ENCODE measurements around the gene CFTR. TPM values are rescaled to one million over a fixed set of nuclear protein-coding genes. Genes with fewer than 3 reads are reported as not detected.

Gene CFTR
- total RNA-seq, 1 experiment from 2014 or later, result 0.31 TPM

DNA sequence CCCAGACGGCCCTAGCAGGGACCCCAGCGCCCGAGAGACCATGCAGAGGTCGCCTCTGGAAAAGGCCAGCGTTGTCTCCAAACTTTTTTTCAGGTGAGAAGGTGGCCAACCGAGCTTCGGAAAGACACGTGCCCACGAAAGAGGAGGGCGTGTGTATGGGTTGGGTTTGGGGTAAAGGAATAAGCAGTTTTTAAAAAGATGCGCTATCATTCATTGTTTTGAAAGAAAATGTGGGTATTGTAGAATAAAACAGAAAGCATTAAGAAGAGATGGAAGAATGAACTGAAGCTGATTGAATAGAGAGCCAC lies 184 bp downstream of the CFTR start:
- Histone ChIP-seq H3K27ac (ENCODE audit: low read length) (no peak overlapping the region), H3K9me3 (ENCODE audit: control insufficient read depth, insufficient read depth, low read depth, low read length) (no peaks in the 10 kb centered on the region), H3K36me3 (ENCODE audit: control insufficient read depth, insufficient read depth, low read length) (no peaks in the 10 kb centered on the region; the same call in 1 of the 2 replicates), H3K27me3 (ENCODE audit: control insufficient read depth, insufficient read depth, low read length) (peaks cover 50% of the 10 kb centered on the region), H3K4me1 (ENCODE audit: control insufficient read depth, insufficient read depth, low read length) (peaks cover 6% of the 10 kb centered on the region; the same call in 1 of the 2 replicates), H3K4me3 (ENCODE audit: low read depth in 2 of 2, low read length in 2 of 2) (peak overlapping the region in 1 of 2 experiments; percentile 44; a peak in 1 of 4 replicates)
- no TSS peak for BruUV-seq (replicated peaks)
- ATAC-seq (no peak), DNase-seq (ENCODE audit: low read depth, low spot score) (no peak)
- intact Hi-C loops (cut with micrococcal nuclease; ENCODE audit: unreplicated experiment) (no loop called here), in situ Hi-C loops (cut with HindIII; ENCODE audit: low pct_unique_long_range_greater_than_20kb, low sequenced_read_pairs) (no loop called here)
- POLR2A ChIA-PET, result no interaction called here
- CTCF ChIA-PET, result interaction anchor here (0.7 kb wide), 1 partner anchor 21 kb away, joined by 3 read pairs; no protein-coding TSS in a partner anchor
- TF ChIP-seq REST (IDR thresholded peaks at IDR 0.05; ENCODE audit: insufficient read depth in 1 of 2, low read depth in 2 of 2, low read length in 1 of 2), result no peak
- no peak for TF ChIP-seq SIN3A (IDR thresholded peaks at IDR 0.05; ENCODE audit: borderline replicate concordance, insufficient read depth, low read depth, low read length)
- TF ChIP-seq, protein P1, sequence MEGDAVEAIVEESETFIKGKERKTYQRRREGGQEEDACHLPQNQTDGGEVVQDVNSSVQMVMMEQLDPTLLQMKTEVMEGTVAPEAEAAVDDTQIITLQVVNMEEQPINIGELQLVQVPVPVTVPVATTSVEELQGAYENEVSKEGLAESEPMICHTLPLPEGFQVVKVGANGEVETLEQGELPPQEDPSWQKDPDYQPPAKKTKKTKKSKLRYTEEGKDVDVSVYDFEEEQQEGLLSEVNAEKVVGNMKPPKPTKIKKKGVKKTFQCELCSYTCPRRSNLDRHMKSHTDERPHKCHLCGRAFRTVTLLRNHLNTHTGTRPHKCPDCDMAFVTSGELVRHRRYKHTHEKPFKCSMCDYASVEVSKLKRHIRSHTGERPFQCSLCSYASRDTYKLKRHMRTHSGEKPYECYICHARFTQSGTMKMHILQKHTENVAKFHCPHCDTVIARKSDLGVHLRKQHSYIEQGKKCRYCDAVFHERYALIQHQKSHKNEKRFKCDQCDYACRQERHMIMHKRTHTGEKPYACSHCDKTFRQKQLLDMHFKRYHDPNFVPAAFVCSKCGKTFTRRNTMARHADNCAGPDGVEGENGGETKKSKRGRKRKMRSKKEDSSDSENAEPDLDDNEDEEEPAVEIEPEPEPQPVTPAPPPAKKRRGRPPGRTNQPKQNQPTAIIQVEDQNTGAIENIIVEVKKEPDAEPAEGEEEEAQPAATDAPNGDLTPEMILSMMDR (IDR thresholded peaks at IDR 0.05), result no peak
- no peak for TF ChIP-seq TCF7L2 (IDR thresholded peaks at IDR 0.05; ENCODE audit: low read depth, low read length)
- TF ChIP-seq POLR2AphosphoS5 (IDR thresholded peaks at IDR 0.05; ENCODE audit: low read depth, low read length), result no peak

- H3K36me3 ChIP-seq (ENCODE audit: control insufficient read depth, insufficient read depth, low read length), result no peaks in the 10 kb centered on the region; the same call in 1 of the 2 replicates
- H3K4me3 ChIP-seq (ENCODE audit: low read depth in 2 of 2, low read length in 2 of 2), result no peak overlapping the region
- in situ Hi-C loops (cut with HindIII; ENCODE audit: low pct_unique_long_range_greater_than_20kb, low sequenced_read_pairs), result no loop called here
- ChIA-PET CTCF (interaction anchor here (0.7 kb wide), 1 partner anchor 22 kb away, joined by 3 read pairs; no protein-coding TSS in a partner anchor), POLR2A (no interaction called here)
- no peaks in the 10 kb centered on the region for H3K9me3 ChIP-seq (ENCODE audit: control insufficient read depth, insufficient read depth, low read depth, low read length)
- peaks cover 51% of the 10 kb centered on the region for H3K27me3 ChIP-seq (ENCODE audit: control insufficient read depth, insufficient read depth, low read length)
- intact Hi-C loops (cut with micrococcal nuclease; ENCODE audit: unreplicated experiment), result no loop called here
- no peak for ATAC-seq
- TF ChIP-seq REST (IDR thresholded peaks at IDR 0.05; ENCODE audit: insufficient read depth in 1 of 2, low read depth in 2 of 2, low read length in 1 of 2), result no peak
- TF ChIP-seq, protein P1 (IDR thresholded peaks at IDR 0.05), result peak; percentile 25; the same call in 1 of the 2 replicates
- no peak for TF ChIP-seq SIN3A (IDR thresholded peaks at IDR 0.05; ENCODE audit: borderline replicate concordance, insufficient read depth, low read depth, low read length)
- H3K4me1 ChIP-seq (ENCODE audit: control insufficient read depth, insufficient read depth, low read length), result peaks cover 6% of the 10 kb centered on the region; the same call in 1 of the 2 replicates
- DNase-seq (ENCODE audit: low read depth, low spot score), result no peak
- H3K27ac ChIP-seq (ENCODE audit: low read length), result no peak overlapping the region
- BruUV-seq (replicated peaks), result no TSS peak
Measured at GRCh38 chr7:117480978-117481377, 1.2 kb downstream of the CFTR start.
